ENCODE results near the gene UACA.

- TF ChIP-seq CTCF (IDR thresholded peaks at IDR 0.05) (no peak), POLR2AphosphoS5 (IDR thresholded peaks at IDR 0.05) (no peak)
These were observed 39.3 kb upstream of the UACA start for GRCh38 chr15:70802629-70803028.
